Bone marrow (tissue), 2 donors: ENCODE data around the gene TMEM266.

ENCODE experiments used
- DNase-seq, 2 donors: peaks; one replicate each; lab custom pipeline; 2025; lab: John Stamatoyannopoulos, UW

Gene TMEM266

GRCh38 chr15:76245072-76245610, 185.4 kb downstream of the TMEM266 start:
- DNase-seq: no peak

- no peak for DNase-seq
Observed at GRCh38 chr15:76251717-76252116, 191.9 kb downstream of the TMEM266 start.

GRCh38 chr15:76252249-76252648, 192.5 kb downstream of the TMEM266 start:
- DNase-seq: no peak

- DNase-seq: no peak
Observed at GRCh38 chr15:76253691-76254473, 194.1 kb downstream of the TMEM266 start.
